ENCODE measurements around the gene CEP57. TPM values are rescaled to one million over a fixed set of nuclear protein-coding genes. Genes with fewer than 3 reads are reported as not detected.

Gene CEP57
- total RNA-seq, 2 donors from 2014 or later: 54.6 to 88.1 TPM

- no peak overlapping the region for H3K4me3 ChIP-seq (ENCODE audit: low read length)
- H3K4me1 ChIP-seq (ENCODE audit: control insufficient read depth, insufficient read depth, low read length): no peaks in the 10 kb centered on the region
- no peak for DNase-seq
- H3K9ac ChIP-seq (ENCODE audit: extremely low read depth, low read length, poor library complexity, severe bottlenecking): no peak overlapping the region
- no peaks in the 10 kb centered on the region for H3K9me3 ChIP-seq (ENCODE audit: control insufficient read depth, low read length)
- WGBS, 2 experiments (ENCODE audit: insufficient coverage in 1 of 2, insufficient read length in 1 of 2): 78 to 83% methylated on average over 1 to 2 of the region's 2 CpGs
- TF ChIP-seq CTCF (conservative IDR thresholded peaks at IDR 0.05): no peak
- H3K27me3 Mint-ChIP-seq (ENCODE audit: insufficient read depth): no peaks in the 10 kb centered on the region
- no peaks in the 10 kb centered on the region for H3K9me3 Mint-ChIP-seq
- H3K36me3 ChIP-seq (ENCODE audit: control insufficient read depth, insufficient read depth, low read length): peaks cover 79% of the 10 kb centered on the region
- H3K4me1 Mint-ChIP-seq: peaks cover 2% of the 10 kb centered on the region
- no peak overlapping the region for H3K27ac ChIP-seq (ENCODE audit: low read depth, low read length)
- H3K4me3 Mint-ChIP-seq: no peak overlapping the region
- H3K36me3 Mint-ChIP-seq (ENCODE audit: low read depth): peaks cover 48% of the 10 kb centered on the region
- H3K27me3 ChIP-seq (ENCODE audit: control insufficient read depth, insufficient read depth, low read length, poor library complexity, severe bottlenecking): no peaks in the 10 kb centered on the region
- H3K27ac Mint-ChIP-seq: no peak overlapping the region
Observed at GRCh38 chr11:95821640-95822039, 31.3 kb downstream of the CEP57 start.

- Histone ChIP-seq H3K4me3 (ENCODE audit: low read length) (no peak overlapping the region), H3K27ac (ENCODE audit: low read depth, low read length) (no peak overlapping the region), H3K9ac (ENCODE audit: extremely low read depth, low read length, poor library complexity, severe bottlenecking) (no peak overlapping the region), H3K36me3 (ENCODE audit: control insufficient read depth, insufficient read depth, low read length) (peaks cover 76% of the 10 kb centered on the region), H3K9me3 (ENCODE audit: control insufficient read depth, low read length) (no peaks in the 10 kb centered on the region), H3K27me3 (ENCODE audit: control insufficient read depth, insufficient read depth, low read length, poor library complexity, severe bottlenecking) (no peaks in the 10 kb centered on the region), H3K4me1 (ENCODE audit: control insufficient read depth, insufficient read depth, low read length) (no peaks in the 10 kb centered on the region)
- no peaks in the 10 kb centered on the region for H3K27me3 Mint-ChIP-seq (ENCODE audit: insufficient read depth)
- H3K27ac Mint-ChIP-seq: no peak overlapping the region
- no peak for DNase-seq
- TF ChIP-seq CTCF (conservative IDR thresholded peaks at IDR 0.05): no peak
- H3K4me1 Mint-ChIP-seq: peaks cover 2% of the 10 kb centered on the region
- H3K4me3 Mint-ChIP-seq: no peak overlapping the region
- 98 to 99% methylated on average over 4 of the region's 4 CpGs for WGBS, 2 experiments (ENCODE audit: insufficient coverage in 1 of 2, insufficient read length in 1 of 2)
- H3K9me3 Mint-ChIP-seq: no peaks in the 10 kb centered on the region
- H3K36me3 Mint-ChIP-seq (ENCODE audit: low read depth): peaks cover 44% of the 10 kb centered on the region
Observed at GRCh38 chr11:95827696-95828095, 37.4 kb downstream of the CEP57 start.

GRCh38 chr11:95829580-95830259 lies 39.4 kb downstream of the CEP57 start:
- Histone ChIP-seq H3K9me3 (ENCODE audit: control insufficient read depth, low read length) (no peaks in the 10 kb centered on the region), H3K4me1 (ENCODE audit: control insufficient read depth, insufficient read depth, low read length) (no peaks in the 10 kb centered on the region), H3K36me3 (ENCODE audit: control insufficient read depth, insufficient read depth, low read length) (peaks cover 78% of the 10 kb centered on the region), H3K27ac (ENCODE audit: low read depth, low read length) (no peak overlapping the region), H3K4me3 (ENCODE audit: low read length) (no peak overlapping the region), H3K27me3 (ENCODE audit: control insufficient read depth, insufficient read depth, low read length, poor library complexity, severe bottlenecking) (no peaks in the 10 kb centered on the region), H3K9ac (ENCODE audit: extremely low read depth, low read length, poor library complexity, severe bottlenecking) (no peak overlapping the region)
- H3K4me3 Mint-ChIP-seq: no peak overlapping the region
- no peaks in the 10 kb centered on the region for H3K27me3 Mint-ChIP-seq (ENCODE audit: insufficient read depth)
- H3K36me3 Mint-ChIP-seq (ENCODE audit: low read depth): peaks cover 51% of the 10 kb centered on the region
- WGBS, 2 experiments (ENCODE audit: insufficient coverage in 1 of 2, insufficient read length in 1 of 2): 100% methylated on average over 1 of the region's 1 CpG; no CpG with 5 or more reads in 1 of the 2 experiments
- no peaks in the 10 kb centered on the region for H3K9me3 Mint-ChIP-seq
- H3K4me1 Mint-ChIP-seq: no peaks in the 10 kb centered on the region
- no peak for DNase-seq
- TF ChIP-seq CTCF (conservative IDR thresholded peaks at IDR 0.05): no peak
- no peak overlapping the region for H3K27ac Mint-ChIP-seq

Data from endodermal cell (in vitro differentiated cells).